GM23338 (cell line): ENCODE measurements around the gene CELF4. TPM values are rescaled to one million over a fixed set of nuclear protein-coding genes. Genes with fewer than 3 reads are reported as not detected.

Source experiments
- ATAC-seq: fragments of 200-7000 bp; cut with Tn5 transposase; 3 replicates; pipeline ENCODE4 v1.9.1; 2020
- DNase-seq: peaks from one replicate; pipeline ENCODE4 v3.0.0-alpha.2; 2015; ENCODE audit warnings: low spot score
- H2AFZ ChIP-seq: fragments of 200-600 bp; sonication (generic); 2 replicates; pipeline ENCODE4 v1.8.0; 2016; ENCODE audit warnings: antibody characterized with exemption, mild to moderate bottlenecking, moderate library complexity
- H3F3A ChIP-seq: fragments of 200-600 bp; sonication (generic); replicated peaks from 2 replicates; pipeline ENCODE4 v1.8.0; 2017; ENCODE audit warnings: antibody characterized with exemption, mixed run types, low read depth
- H3K27ac ChIP-seq: fragments of 200-600 bp; sonication (generic); 2 replicates; pipeline ENCODE4 v1.6.1; 2016; ENCODE audit warnings: low read depth
- H3K27me3 ChIP-seq: fragments of 200-600 bp; sonication (generic); 2 replicates; pipeline ENCODE4 v1.8.0; 2016; ENCODE audit warnings: mild to moderate bottlenecking, mixed run types, moderate library complexity; ENCODE audit not compliant: insufficient read depth
- H3K36me3 ChIP-seq: fragments of 200-600 bp; sonication (generic); 2 replicates; pipeline ENCODE4 v1.8.0; 2016; ENCODE audit warnings: mild to moderate bottlenecking; ENCODE audit not compliant: insufficient read depth
- H3K4me1 ChIP-seq: fragments of 200-600 bp; sonication (generic); 2 replicates; pipeline ENCODE4 v1.8.0; 2016; ENCODE audit warnings: mild to moderate bottlenecking, moderate library complexity; ENCODE audit not compliant: insufficient read depth
- H3K4me2 ChIP-seq: fragments of 200-600 bp; sonication (generic); 2 replicates; pipeline ENCODE4 v1.7.1; 2017; ENCODE audit warnings: mixed run types
- H3K4me3 ChIP-seq: fragments of 200-600 bp; sonication (generic); 2 replicates; pipeline ENCODE4 v1.6.1; 2016; ENCODE audit warnings: mixed run types
- H3K79me2 ChIP-seq: fragments of 200-600 bp; sonication (generic); replicated peaks from 2 replicates; pipeline ENCODE4 v1.8.0; 2017; ENCODE audit warnings: mild to moderate bottlenecking; ENCODE audit not compliant: insufficient read depth
- H3K9me2 ChIP-seq: fragments of 200-600 bp; sonication (generic); 2 replicates; pipeline ENCODE4 v1.8.0; 2017; ENCODE audit not compliant: insufficient read depth
- H4K20me1 ChIP-seq: fragments of 200-600 bp; sonication (generic); replicated peaks from 2 replicates; pipeline ENCODE4 v1.8.0; 2017; ENCODE audit warnings: mild to moderate bottlenecking; ENCODE audit not compliant: insufficient read depth
- H3K27ac Mint-ChIP-seq: 2 replicates; pipeline ENCODE4 v1.8.0; 2020; ENCODE audit warnings: inconsistent platforms, mild to moderate bottlenecking, moderate library complexity, mixed read lengths
- H3K27me3 Mint-ChIP-seq: 3 replicates; pipeline ENCODE4 v1.8.0; 2022; ENCODE audit warnings: low read depth, mild to moderate bottlenecking, moderate library complexity, mixed read lengths, inconsistent platforms; ENCODE audit not compliant: insufficient read depth, poor library complexity
- H3K36me3 Mint-ChIP-seq: 3 replicates; pipeline ENCODE4 v1.8.0; 2021; ENCODE audit warnings: low read depth, mild to moderate bottlenecking, inconsistent platforms, moderate library complexity, mixed read lengths
- H3K4me1 Mint-ChIP-seq: 3 replicates; pipeline ENCODE4 v1.8.0; 2020; ENCODE audit warnings: mild to moderate bottlenecking, inconsistent platforms, mixed read lengths
- H3K4me3 Mint-ChIP-seq: 3 replicates; pipeline ENCODE4 v1.8.0; 2021; ENCODE audit warnings: moderate library complexity, mild to moderate bottlenecking, inconsistent platforms, mixed read lengths
- H3K9me3 Mint-ChIP-seq: 3 replicates; pipeline ENCODE4 v1.8.0; 2020; ENCODE audit warnings: moderate library complexity, mild to moderate bottlenecking, inconsistent platforms, mixed read lengths
- CREB1 ChIP-seq: fragments of 250-450 bp; sonication (Bioruptor Pico); IDR thresholded peaks from 2 replicates; pipeline ENCODE4 v1.5.0; 2020; ENCODE audit warnings: low read depth, mild to moderate bottlenecking, moderate library complexity
- EZH2 ChIP-seq: fragments of 200-600 bp; sonication (generic); IDR thresholded peaks from one replicate; pipeline ENCODE4 v1.8.0; 2017; ENCODE audit warnings: antibody characterized with exemption, mild to moderate bottlenecking, low read depth; ENCODE audit not compliant: unreplicated experiment
- EZH2phosphoT487 ChIP-seq: fragments of 200-600 bp; sonication (generic); IDR thresholded peaks from one replicate; pipeline ENCODE4 v1.8.1; 2018; ENCODE audit warnings: antibody characterized with exemption; ENCODE audit not compliant: unreplicated experiment
- JUNB ChIP-seq: IDR thresholded peaks from one replicate; pipeline ENCODE4 v1.6.1; 2016; ENCODE audit warnings: antibody characterized with exemption; ENCODE audit not compliant: unreplicated experiment
- NANOG ChIP-seq: IDR thresholded peaks from 2 replicates; pipeline ENCODE4 v1.6.1; 2016; ENCODE audit warnings: antibody characterized with exemption, borderline replicate concordance
- POLR2AphosphoS5 ChIP-seq: IDR thresholded peaks from 2 replicates; pipeline ENCODE4 v1.6.1; 2016; ENCODE audit warnings: antibody characterized with exemption, low read depth
- REST ChIP-seq: IDR thresholded peaks from one replicate; pipeline ENCODE4 v1.6.1; 2018; ENCODE audit warnings: antibody characterized with exemption; ENCODE audit not compliant: unreplicated experiment
- STAT1 ChIP-seq: IDR thresholded peaks from one replicate; pipeline ENCODE4 v1.6.1; 2016; ENCODE audit warnings: antibody characterized with exemption; ENCODE audit not compliant: unreplicated experiment
- ZNF114 ChIP-seq: fragments of 250-450 bp; sonication (Bioruptor Pico); IDR thresholded peaks from 2 replicates; pipeline ENCODE4 v1.5.0; 2020; ENCODE audit warnings: mild to moderate bottlenecking, moderate library complexity
- ZNF331 ChIP-seq: fragments of 250-450 bp; sonication (Bioruptor Pico); IDR thresholded peaks from 2 replicates; pipeline ENCODE4 v1.5.0; 2020; ENCODE audit warnings: low read depth, mild to moderate bottlenecking, moderate library complexity
- polyA plus RNA-seq: library from polyadenylated mRNA; unstranded; fragments of >200 nt; fragmentation: Nextera tagmentation; extraction: Ambion mirVana; gene quantifications from 2 replicates; pipeline ENCODE4 v1.2.1, GENCODE V29; 2016
- total RNA-seq: library from RNA; depleted of rRNA; stranded (reverse); fragments of >200 nt; shearing (Covaris generic); gene quantifications from 2 replicates; pipeline ENCODE4 v1.2.3, GENCODE V29; 2014
- TF ChIP-seq, protein P1 (sequence below), 2 experiments: fragments of 200-600 bp in 1 of 2; sonication (generic) in 1 of 2; conservative IDR thresholded peaks; 2 replicates each; pipeline versions ENCODE4 v1.5.1 to v1.6.1; 2016 to 2017; ENCODE audit warnings: antibody characterized with exemption in 2 of 2, low read depth in 2 of 2, mild to moderate bottlenecking in 2 of 2, moderate library complexity in 1 of 2

Gene CELF4
- total and polyA plus RNA-seq, 2 experiments from 2014 or later: 2.6 to 6.7 TPM

DNA sequence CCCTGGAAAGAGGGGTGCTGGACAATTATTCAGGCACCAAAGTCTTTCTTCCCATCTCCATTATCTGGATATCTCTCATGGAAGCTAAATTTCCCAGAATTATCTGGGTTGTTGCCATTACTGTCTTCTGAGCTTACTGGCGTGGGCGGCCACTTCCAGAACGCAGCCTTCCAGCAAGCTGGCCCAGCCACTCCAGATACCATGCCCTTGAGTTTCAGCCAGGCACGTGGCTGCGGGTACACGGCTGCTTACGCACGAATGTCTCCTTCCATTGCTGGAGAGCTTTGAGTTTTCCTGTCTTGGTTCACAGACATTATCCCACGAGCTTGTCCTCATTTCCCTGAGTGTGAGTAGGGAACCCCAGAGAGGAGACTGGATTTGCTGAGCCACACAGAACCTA, 32.7 kb downstream of the CELF4 start:
- no peak for DNase-seq
- H3K4me2 ChIP-seq: no peak overlapping the region
- no peaks in the 10 kb centered on the region; the same call in 2 of the 3 replicates for H3K36me3 Mint-ChIP-seq
- H3K36me3 ChIP-seq: no peaks in the 10 kb centered on the region
- H3K4me1 ChIP-seq: peaks cover 17% of the 10 kb centered on the region
- ATAC-seq: no peak
- no peak overlapping the region for H2AFZ ChIP-seq
- no peaks in the 10 kb centered on the region for H3K9me2 ChIP-seq
- H3F3A ChIP-seq: no peaks in the 10 kb centered on the region
- H3K27me3 Mint-ChIP-seq: peaks cover 6% of the 10 kb centered on the region
- TF ChIP-seq, protein P1, sequence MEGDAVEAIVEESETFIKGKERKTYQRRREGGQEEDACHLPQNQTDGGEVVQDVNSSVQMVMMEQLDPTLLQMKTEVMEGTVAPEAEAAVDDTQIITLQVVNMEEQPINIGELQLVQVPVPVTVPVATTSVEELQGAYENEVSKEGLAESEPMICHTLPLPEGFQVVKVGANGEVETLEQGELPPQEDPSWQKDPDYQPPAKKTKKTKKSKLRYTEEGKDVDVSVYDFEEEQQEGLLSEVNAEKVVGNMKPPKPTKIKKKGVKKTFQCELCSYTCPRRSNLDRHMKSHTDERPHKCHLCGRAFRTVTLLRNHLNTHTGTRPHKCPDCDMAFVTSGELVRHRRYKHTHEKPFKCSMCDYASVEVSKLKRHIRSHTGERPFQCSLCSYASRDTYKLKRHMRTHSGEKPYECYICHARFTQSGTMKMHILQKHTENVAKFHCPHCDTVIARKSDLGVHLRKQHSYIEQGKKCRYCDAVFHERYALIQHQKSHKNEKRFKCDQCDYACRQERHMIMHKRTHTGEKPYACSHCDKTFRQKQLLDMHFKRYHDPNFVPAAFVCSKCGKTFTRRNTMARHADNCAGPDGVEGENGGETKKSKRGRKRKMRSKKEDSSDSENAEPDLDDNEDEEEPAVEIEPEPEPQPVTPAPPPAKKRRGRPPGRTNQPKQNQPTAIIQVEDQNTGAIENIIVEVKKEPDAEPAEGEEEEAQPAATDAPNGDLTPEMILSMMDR (conservative IDR thresholded peaks at IDR 0.05; ENCODE audit: low read depth in 2 of 2): no peak
- TF ChIP-seq NANOG: no peak
- no peak for TF ChIP-seq ZNF114 (CRISPR knock-in tag)
- no peak for TF ChIP-seq STAT1
- TF ChIP-seq REST: no peak
- no peak for TF ChIP-seq ZNF331
- no peak overlapping the region for H3K4me3 Mint-ChIP-seq
- no peaks in the 10 kb centered on the region for H3K9me3 Mint-ChIP-seq
- H3K27me3 ChIP-seq: no peaks in the 10 kb centered on the region
- no peak overlapping the region for H3K27ac Mint-ChIP-seq
- H3K27ac ChIP-seq: no peak overlapping the region
- H3K4me3 ChIP-seq: no peak overlapping the region
- peaks cover 28% of the 10 kb centered on the region for H3K4me1 Mint-ChIP-seq
- no peaks in the 10 kb centered on the region for H4K20me1 ChIP-seq
- no peaks in the 10 kb centered on the region for H3K79me2 ChIP-seq

GRCh38 chr18:37529863-37530262, 35.7 kb downstream of the CELF4 start:
- Mint-ChIP-seq H3K4me1 (peaks cover 35% of the 10 kb centered on the region), H3K4me3 (no peak overlapping the region), H3K9me3 (no peaks in the 10 kb centered on the region), H3K27ac (no peak overlapping the region), H3K36me3 (no peaks in the 10 kb centered on the region), H3K27me3 (peaks cover 17% of the 10 kb centered on the region)
- Histone ChIP-seq H3F3A (no peaks in the 10 kb centered on the region), H3K4me2 (no peak overlapping the region), H3K79me2 (no peaks in the 10 kb centered on the region), H3K27me3 (peaks cover 10% of the 10 kb centered on the region), H3K9me2 (no peaks in the 10 kb centered on the region), H3K27ac (no peak overlapping the region), H3K36me3 (no peaks in the 10 kb centered on the region), H3K4me1 (peaks cover 28% of the 10 kb centered on the region), H3K4me3 (no peak overlapping the region), H2AFZ (no peak overlapping the region), H4K20me1 (no peaks in the 10 kb centered on the region)
- ATAC-seq (no peak), DNase-seq (no peak)
- TF ChIP-seq POLR2AphosphoS5 (no peak), REST (no peak), CREB1 (CRISPR knock-in tag) (no peak), NANOG (no peak), STAT1 (no peak), ZNF114 (CRISPR knock-in tag) (no peak), EZH2phosphoT487 (no peak), ZNF331 (no peak), JUNB (no peak), EZH2 (no peak)
